ENCODE measurements around the gene AGBL1.
"Not testable (repeated sequence)": the region's sequence is repeated elsewhere in the genome, so short reads cannot be mapped to it uniquely, and the experiment has no call there.

The AGBL1 gene

DNA sequence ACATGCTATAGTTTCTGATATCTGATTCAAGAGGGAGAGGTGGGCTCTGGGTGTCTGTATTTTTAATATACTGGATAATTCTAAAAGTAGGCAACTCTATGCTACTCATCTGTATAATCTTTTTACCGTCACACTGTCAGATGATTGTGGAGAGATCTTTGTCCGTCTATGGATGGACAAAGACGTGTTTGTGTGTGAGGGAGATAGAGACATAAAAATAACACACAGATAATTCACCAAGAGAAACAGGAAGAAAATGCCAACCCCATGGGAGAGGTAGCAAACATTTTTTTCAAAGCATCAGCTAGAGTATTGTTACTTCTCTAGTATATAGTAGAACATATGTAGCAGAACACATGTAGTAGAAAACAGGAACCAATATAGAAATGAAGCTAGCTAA, 346.1 kb downstream of the AGBL1 start:
- no peak for DNase-seq

DNA sequence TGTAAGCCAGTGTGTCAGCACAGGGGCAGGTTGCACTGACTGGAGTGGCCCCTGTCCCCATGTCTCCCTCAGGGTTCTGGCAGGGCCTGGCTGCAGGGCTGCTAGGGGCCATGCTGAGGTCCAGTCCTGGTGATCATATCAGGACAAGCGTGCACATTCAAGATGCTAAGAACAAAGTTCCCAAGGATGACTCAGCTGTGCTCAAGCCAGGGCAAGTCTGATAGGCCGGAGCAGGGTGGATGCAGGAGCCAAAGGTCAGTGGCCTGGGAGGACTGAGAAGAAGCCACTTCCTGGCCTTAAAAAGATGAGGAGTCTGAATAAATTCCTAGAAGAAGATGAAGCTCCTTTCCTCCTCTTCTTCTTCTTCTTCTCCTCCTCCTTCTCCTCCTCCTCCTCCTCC, 353.2 kb downstream of the AGBL1 start:
- DNase-seq, result no peak

DNA sequence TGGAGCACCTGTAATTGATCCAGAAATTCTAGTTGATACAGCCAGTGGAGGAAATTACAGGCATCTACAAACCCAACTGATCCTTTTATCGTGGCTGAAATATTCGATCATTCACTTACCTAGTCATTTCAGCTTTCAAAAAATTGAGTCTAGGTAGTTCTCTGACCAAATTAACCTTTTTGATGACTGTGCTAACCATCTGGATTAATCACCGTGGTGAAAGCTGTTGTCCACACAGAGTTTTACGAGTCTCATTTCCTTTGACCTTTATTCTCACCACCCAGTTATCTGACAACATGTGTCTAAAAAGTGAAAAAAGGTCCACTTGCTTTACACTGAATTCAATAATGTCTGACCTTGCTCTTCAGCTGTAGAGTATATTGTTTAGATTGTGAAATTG, 354.3 kb downstream of the AGBL1 start:
- DNase-seq, result no peak

DNA sequence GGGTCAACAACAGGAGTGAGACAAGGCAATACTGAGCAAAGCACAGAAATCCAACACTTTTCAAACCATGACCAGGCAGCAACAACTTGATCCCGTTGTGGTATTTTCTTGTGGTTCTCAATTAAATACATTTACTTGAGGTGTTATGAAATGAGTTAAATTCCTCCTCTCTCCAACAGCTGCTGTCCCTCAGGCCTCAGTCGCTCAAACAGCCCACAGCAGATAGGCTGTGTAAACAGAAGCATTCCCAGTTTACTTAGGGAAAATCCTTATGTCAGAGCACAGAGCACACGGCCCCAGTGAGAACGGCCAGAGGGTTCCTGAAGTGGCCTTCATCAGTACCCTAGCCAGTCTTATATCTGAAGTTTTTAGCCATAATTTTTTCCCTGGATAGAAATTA, 359.9 kb downstream of the AGBL1 start:
- no peak for DNase-seq

DNA sequence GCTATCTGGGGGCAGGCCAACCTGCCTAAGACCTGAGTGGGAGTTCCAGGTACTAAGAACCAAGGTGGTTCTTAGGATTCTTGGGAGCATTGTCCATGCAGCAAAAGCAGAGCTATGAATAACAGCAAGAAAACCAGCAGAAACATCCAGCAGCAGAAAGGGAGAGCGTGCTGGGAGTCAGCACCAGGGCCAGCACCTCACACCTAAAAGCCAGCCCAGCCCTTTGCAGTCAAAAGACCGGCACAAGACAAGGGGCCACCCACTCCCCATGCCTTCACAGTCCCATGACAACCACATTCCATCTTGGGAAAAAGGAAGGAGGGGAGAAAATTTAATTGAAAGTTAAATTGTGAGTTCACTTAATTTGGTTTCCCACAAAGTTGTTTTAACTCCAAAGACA, 364.9 kb downstream of the AGBL1 start:
- no peak for DNase-seq

DNA sequence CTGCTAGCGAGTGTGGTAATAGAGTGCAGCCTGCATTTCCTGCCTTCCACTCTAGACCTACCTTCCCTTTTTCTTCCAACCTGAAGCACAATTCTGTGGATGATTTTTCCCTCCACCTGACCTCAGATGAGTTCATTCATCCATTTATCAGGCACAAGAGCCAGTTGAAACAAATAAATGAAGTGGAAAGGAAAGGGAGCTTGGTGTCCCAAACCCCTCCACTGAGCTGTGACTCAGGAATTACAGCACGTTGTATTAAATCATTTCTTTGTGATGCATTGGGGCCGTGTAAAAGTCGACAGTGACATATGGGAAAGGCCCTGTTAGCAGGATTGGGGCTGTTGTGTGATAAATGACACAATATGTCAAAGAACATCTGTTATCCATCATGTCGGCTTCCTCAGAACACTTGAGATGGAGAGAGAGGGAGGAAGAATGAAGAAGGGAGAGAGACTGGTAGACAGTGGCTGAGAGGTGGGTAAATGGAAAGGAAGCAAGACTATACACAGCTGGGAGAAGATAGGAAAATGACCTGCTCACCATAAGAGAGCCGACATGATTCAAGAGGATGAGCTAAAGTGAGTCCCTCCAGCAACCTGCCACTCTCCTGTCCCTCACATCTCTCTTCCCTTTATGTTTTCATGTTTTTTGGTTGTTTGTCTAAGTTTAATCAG, 366.0 kb downstream of the AGBL1 start:
- no peak for DNase-seq

DNA sequence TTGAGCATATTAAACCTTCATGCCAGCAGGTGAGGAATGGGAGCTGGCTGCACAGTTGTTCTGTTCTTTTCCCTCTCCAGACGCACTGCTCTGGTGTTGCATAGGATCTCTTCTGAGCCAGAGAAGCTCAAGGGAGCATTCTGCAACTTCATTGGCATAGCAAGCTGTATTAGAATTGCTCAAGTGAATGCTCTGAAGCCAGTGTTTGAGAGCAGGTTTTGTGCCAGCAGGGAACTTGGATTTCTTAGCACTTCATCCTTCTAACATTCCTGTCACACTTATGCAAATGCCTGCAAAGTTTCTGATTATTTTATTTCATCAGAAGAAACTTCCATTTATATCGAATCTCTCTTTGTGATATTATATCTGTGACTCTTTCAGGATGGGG, 366.6 kb downstream of the AGBL1 start:
- no peak for DNase-seq

DNA sequence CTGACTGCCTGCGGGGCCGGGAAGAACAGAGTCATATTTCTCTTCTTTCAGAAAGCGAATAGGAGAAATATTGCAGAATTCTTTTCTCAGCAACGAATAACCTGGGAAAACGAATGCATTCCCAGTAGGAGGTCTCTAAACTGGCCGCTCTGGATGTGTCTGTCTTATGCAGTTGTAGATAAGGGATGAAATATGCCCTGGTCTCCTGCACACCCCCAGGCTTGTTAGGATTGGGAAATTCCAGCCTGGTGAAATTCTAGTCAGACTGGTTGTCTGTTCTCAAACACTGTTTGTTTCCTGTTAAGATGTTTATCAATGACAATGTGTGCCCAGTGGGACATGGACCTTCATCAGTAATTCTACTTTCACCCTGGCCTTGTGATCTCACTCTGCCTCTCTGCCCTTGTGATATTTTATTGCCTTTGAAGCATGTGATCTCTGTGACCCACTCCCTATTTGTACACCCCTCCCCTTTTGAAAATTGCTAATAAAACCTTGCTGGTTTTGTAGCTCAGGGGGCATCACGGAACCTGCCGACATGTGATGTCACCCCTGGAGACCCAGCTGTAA, 385.9 kb downstream of the AGBL1 start:
- DNase-seq, result not testable (repeated sequence)

DNA sequence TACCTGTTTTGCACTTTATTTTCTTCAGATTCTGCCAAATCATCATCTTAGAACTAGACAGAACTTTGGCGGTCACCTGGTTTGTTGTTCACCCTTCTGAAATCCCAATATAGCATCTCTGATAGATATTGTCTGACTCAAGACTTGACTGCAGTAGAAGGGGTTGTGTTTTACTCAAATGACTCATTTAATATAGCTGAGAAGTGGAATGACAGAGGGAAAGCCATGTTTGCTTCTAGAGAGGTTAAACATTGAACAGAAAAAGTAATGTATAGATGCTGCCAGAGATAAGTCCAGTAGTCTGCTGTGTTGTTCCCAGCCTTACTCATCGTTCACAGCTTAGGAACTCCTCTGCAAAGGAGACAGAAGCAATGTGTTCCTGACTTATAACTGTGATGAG, 402.0 kb downstream of the AGBL1 start:
- no peak for DNase-seq

DNA sequence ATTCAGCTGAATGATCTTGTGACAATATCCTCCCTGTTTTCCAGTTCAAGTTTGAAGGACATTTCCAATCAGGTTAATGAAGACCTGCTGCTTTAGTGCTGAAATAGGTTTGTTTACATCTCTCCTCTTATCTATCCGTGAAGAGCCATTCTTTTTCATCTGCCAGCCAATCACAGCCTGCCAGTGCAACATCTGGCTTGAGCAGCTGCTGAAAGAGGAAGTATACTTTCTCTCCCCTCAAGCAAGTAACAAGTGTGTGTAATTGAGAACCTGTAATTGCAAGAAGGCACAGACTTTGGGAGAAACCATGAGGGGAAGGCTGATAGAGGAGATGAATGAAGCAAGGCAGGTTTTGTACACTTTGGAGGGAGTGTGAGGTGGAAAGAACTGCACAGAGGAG, 404.3 kb downstream of the AGBL1 start:
- no peak for DNase-seq

DNA sequence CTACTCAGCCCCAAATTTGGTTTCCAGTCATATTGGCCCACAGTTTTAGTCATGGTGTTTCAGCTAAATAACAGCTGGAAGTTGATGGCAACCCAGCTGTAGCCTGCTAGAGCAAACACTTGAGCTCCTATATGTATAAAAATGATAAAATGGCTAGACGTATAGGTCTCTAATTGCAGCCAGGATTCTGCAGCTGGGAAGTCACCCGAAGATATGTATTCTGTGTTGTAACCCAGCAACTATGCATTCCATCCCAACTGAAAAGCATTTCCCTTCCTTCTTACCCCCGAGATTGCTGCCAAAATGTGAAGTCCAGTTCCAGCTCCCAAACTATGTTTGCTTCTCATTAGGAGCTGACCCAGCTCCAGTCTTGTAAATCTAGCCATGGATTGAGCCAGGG, 408.4 kb downstream of the AGBL1 start:
- DNase-seq, result no peak

DNA sequence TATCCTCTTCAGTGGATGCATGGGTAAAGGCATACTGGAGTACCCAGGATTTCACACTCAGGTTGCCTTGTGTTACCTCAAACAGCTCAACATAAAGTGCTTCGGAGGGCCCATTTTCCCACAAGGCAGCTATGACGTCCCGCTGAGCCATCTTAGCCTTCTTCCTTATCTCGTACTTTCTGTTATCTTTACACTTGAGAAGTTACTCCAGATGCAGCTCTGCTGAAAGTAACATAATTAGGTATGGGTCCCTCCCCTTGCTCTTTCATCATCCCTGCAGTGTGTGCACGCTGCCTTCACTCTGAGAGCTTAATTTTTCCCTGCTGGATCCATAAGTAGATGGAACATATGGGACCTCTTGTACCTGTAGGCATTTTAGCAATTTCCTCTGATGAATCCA, 410.3 kb downstream of the AGBL1 start:
- DNase-seq, result no peak

DNA sequence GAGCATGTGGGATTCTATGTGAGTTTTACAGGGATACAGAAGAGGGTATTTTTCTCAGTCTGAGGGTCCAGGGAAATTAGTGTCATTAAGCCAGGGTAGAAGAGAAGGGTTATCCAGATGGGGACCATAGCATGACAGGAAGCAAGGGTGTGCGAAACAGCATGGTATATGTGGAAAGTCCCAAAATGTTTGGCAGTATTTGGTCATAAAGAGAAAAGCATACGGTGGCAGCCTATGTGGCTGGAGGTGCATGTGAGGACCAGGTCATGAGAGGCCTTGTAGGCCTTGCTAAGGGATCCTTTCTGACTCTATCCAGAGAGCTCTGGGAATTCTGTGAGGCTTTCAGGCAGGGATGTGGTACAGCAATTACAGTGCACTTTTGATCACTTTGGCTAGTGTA, 411.4 kb downstream of the AGBL1 start:
- DNase-seq, result no peak

DNA sequence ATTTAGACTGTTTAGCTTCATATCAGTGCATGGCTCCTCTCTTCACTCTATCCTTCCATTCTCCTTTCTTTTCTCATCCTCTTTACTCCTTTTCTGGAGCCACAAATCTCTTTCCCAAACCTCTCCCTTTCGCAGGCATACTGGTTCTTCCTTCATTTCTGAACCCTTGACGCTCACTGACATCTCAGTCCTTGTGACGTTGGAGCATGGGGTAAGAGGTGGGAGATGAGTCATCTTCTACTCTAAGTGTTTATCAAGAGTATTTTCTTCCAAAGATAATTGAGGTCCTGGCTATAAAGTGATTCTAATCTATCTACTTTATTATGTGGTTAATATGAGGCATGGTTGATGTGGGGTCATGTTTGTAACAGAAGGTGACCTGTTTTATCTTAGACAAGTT, 414.2 kb downstream of the AGBL1 start:
- DNase-seq, result no peak

DNA sequence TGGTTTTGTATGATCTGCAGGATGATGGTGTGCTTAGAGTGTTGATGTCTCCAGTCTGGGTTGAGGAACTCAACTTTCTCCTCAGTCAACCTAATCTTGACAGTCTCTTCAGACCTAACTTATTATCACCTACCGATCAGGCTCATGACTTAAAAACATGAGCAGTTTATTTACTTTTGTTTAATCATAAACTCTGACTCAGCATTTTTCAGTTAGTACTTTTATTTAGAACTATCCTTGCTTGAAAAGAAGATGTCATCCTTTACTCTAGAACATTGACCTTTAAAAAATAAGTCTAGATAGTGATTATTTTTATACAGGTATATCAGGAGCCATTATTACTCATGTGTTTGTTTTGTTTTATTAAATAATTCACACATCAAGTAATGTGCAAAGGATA, 414.8 kb downstream of the AGBL1 start:
- no peak for DNase-seq

DNA sequence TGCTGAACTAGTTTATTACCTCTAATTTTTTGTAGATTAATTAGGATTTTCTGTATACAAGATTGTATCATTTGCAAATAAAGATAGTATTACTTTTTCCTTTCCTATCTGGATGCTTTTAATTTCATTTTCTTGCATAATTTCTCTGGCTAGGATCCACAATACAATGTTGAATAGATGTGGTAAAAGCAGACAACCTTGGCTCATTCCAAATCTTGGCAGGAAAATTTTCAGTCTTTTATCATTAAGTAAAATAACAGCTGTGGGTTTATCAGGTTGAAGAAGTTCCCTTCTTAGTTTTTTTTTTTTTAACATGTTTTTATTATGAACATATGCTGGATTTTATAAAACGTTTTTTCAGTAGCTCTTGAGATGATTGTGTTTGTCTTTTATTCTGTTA, 422.6 kb downstream of the AGBL1 start:
- no peak for DNase-seq

DNA sequence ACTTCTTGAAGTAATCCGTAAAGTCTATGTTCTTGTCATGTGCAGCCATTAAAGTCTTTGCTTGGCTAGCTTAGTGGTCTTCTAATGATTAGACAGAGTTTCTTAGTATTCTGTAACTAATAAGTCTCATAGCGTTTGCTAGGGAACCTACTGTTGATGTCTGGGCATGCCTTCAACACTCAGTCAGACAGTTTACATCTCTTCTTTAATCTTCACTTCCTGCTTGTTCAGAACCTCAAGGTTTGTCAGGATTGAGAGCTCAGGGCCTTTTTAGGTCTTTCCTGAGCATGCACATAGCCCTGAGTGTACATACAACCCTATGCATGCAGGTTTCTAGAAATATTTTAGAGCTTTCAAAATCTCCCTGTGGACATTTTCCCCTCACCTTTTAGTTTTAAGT, 426.3 kb downstream of the AGBL1 start:
- no peak for DNase-seq

DNA sequence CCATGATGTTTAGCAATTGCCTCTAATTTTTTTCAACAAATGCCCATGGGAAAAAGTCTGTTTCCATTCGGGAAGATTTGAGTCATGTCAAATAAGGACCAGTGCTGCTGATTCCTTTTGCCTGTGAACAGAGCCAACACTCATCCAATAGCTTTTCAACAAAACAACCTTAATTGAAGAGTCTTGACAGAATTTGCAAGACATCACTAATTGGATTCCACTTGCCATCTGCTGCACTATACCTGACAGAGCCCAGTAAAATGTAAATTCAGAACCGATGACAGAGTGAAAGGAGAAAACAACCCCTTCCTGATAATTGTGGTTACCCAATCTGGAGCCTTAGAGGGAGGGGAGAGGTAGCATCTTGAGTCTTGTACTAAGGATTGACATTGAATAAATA, 426.7 kb downstream of the AGBL1 start:
- no peak for DNase-seq

DNA sequence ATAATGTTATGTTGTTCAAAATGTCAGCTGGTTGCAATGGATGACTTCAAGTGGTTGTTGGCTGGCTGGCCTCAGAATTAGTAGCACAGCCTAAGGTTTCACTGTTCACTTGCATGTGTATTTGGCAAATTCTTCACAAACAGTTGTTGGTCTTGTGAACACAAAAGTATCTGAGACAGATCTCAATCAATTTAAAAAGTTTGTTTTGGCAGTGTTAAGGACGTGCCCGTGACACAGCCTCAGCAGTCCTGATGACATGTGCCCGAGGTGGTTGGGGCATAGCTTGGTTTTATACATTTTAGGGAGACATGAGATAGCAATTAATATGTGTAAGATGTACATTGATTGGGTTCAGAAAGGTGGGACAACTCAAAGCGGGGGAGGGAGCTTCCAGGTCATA, 436.0 kb downstream of the AGBL1 start:
- DNase-seq, result no peak

DNA sequence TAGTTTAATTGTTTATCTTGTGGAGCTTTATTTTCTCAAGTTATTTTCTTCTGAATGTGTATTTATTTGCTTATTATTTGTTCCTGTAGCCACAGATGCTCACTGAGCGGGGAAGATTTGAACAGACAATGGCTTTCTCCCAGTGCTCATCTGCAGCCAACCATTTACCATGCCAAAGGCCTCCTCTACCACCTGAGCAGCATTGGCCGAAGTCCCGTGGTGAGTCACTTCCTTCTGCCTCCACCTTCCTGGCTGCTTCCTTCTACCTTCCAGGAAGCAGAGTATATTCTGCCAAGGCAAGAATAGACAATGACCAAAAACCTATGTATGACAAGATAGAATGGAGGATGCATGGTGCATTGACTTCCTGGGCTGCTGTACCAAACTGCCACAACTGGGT, 443.1 kb downstream of the AGBL1 start:
- DNase-seq, result no peak

DNA sequence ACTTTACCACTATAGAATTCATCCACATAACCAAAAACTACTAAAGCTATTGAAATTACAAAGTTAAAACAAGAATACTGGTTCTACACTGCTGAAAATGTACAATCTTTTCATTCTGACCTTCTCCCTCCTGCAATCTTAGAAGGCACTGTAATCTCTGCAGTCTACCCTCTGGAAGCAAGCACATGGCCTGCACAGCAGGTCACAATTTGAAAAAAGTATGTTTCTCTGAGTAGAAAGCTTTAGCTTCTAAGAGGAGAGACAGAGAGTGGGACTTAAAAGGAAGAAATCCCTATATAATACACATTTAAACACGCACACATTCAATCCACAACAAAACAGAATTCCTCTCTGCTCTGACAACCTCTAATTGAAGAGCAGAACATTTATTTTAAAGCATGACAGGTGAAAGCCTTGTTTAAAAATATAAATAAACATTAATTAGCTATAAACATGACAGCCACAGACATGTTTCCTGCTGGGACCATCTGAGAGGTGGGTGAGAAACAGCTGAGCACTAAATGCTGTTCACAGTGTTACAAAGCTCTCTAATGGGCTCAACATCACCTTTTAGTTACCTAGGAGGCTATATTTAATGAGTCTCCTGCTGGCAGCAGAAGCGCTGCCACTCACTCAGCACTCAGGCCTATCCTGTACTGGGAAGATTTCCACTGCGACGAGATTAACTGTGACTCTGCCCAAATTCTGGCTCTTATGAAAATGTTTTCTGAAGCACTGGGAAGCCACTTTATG, 447.4 kb downstream of the AGBL1 start:
- DNase-seq, result no peak

DNA sequence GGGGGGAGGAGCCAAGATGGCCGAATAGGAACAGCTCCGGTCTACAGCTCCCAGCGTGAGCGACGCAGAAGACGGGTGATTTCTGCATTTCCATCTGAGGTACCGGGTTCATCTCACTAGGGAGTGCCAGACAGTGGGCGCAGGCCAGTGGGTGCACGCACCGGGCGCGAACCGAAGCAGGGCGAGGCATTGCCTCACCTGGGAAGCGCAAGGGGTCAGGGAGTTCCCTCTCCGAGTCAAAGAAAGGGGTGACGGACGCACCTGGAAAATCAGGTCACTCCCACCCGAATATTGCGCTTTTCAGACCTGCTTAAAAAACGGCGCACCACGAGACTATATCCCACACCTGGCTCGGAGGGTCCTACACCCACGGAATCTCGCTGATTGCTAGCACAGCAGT, 448.4 kb downstream of the AGBL1 start:
- DNase-seq, result not testable (repeated sequence)

DNA sequence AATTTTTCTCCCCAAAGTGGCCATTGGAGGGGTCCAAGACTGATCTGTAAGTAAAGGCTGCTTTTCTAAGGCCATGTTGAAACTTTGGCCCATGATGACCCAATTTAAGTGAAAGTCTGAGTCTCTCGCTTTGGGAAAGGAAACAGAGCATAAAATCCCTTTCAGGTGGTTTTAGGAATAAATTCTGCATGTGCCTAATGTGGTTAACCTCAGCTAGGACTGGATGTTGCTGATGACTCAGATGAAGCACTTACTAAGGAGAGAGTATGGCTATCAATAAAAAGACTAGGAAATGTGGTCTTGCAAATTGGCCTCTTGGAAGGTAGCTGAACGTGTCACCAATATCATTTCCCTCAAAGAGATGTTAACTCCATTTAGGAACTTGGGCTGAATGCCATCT, 458.5 kb downstream of the AGBL1 start:
- no peak for DNase-seq

DNA sequence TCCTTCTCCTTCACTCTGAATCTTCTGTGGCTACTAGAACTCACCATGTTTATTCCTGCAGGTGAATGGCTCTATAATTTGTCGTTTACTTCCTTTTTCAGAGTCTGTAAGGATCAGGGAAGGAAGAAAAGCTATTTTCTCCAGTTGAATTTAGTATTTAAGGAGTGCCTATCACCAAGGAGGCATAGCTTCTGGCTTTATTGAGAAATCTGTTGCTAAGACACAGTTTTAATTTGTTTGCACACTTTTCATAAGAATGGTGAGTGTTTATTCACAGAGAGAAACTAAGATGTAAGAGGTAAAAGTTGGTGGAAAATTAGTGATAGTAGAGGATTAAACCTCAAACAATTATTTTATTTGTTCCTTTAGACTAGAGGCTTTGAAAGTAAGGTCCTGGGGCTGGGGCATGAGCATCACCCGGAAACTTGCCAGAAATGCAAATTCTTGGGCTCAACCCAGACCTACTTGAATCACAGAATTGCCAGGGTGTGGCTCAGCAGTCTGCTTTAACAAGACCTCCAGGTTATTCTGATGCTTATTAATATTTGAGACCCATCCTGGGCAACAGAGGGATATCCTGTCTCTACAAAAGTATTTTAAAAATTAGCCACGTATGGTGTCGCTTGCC, 461.3 kb downstream of the AGBL1 start:
- no peak for DNase-seq

All from activated gamma-delta T cell treated with Interleukin-2 at 50 U/mL for 16 hours (primary cell).